GM13977 (cell line): ENCODE data around the gene MSN.

Experiments used
- DNase-seq: peaks from one replicate; pipeline ENCODE4 v3.0.0; 2012; ENCODE audit warnings: low spot score
- CTCF ChIP-seq: IDR thresholded peaks from 2 replicates; pipeline ENCODE4 v1.5.1; 2012; ENCODE audit warnings: mild to moderate bottlenecking, control low read depth; ENCODE audit not compliant: insufficient read depth; ENCODE audit errors: extremely low read depth, missing control alignments
- in situ Hi-C: fragments of 300-500 bp; cut with MboI; formaldehyde crosslinking; loops from one replicate; pipeline ENCODE4 v1.12.0; 2022; ENCODE audit warnings: low sequenced_read_pairs, low pct_unique_long_range_greater_than_20kb, mixed read lengths, inconsistent platforms; ENCODE audit not compliant: unreplicated experiment

The MSN gene

GRCh38 chrX:65686236-65686635 lies 18.8 kb downstream of the MSN start:
- no peak for TF ChIP-seq CTCF
- in situ Hi-C loops, result no loop called here
- no peak for DNase-seq

DNA sequence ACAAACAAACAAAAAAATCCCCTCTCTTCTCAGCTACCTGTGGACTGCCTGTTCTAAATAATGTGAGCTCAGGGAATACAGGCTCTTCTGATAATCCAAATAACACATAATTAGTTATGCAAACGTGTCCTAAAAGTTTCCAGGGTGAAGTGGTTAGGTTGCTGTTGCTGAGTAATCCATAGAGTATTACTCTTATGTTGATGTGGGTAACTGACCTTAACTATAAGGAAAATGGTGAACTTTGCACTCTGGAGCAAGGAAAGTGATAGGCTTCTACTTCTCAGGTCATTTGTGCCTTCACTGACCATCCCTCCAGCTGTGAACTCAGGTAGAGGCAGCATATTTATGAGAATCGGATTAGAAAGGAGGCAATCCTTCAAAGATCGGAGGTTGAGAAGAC lies 19.9 kb downstream of the MSN start:
- in situ Hi-C loops, result no loop called here
- no peak for TF ChIP-seq CTCF
- DNase-seq, result no peak

DNA sequence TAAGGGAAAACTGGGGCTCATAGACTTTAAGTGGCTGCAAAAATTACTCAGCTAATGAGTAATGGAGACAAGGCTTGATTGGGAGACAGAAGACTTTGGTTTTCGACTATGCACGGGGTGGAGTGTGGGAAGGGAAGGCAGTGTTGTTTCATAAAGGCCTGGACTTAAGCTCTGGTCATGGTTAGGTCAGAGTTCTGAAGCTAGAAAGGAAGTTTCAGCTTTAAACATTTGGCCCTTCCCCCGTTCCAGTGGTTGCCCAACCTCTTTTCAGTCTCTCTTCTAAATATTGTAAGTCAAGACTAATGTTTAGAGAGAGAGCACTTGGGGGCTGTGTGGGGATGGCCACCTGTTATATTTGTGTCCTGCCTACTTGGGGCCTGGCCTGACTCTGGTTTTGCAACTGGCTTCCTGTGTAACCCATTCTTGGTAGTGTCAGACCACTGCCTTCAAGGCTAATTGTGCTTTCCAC lies 21.0 kb downstream of the MSN start:
- TF ChIP-seq CTCF, result no peak

DNA sequence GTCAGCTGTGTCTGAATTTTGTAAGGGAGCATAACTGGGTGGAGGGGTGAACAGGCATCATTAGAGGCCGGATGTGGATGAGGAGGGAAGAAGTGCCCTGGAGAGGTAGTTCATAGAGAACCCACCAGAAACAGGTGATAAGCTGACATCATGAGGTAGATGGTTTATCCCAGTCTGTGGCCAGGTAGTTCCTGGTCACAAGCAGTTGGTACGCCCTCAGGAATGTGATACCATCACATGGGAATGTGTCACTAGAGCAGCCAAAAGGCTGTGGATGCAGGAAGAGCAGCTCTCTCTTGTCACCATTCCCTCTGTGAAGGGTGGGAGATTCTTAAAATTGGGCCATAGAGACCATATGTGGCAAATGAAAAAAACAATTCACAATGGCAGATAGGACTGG lies 21.9 kb downstream of the MSN start:
- TF ChIP-seq CTCF, result no peak
- in situ Hi-C loops, result no loop called here
- no peak for DNase-seq

More for the DNA sequence above, 21.0 kb downstream of the MSN start:
- in situ Hi-C loops, result no loop called here
- DNase-seq, result peak; percentile 57

GRCh38 chrX:65690057-65690855 lies 22.8 kb downstream of the MSN start:
- no peak for TF ChIP-seq CTCF
- no peak for DNase-seq

GRCh38 chrX:65695849-65696449 lies 28.5 kb downstream of the MSN start:
- in situ Hi-C loops, result no loop called here
- DNase-seq, result no peak
- no peak for TF ChIP-seq CTCF

More at GRCh38 chrX:65690057-65690855, 22.8 kb downstream of the MSN start:
- in situ Hi-C loops, result no loop called here
